GM21723 (cell line): ENCODE data around the gene XIRP2.

Experiments
- ATAC-seq: cut with Tn5 transposase; IDR thresholded peaks from one replicate; pipeline ENCODE4 v1.9.1; 2021; ENCODE audit warnings: mild to moderate bottlenecking, moderate library complexity; ENCODE audit not compliant: unreplicated experiment

The XIRP2 gene

DNA sequence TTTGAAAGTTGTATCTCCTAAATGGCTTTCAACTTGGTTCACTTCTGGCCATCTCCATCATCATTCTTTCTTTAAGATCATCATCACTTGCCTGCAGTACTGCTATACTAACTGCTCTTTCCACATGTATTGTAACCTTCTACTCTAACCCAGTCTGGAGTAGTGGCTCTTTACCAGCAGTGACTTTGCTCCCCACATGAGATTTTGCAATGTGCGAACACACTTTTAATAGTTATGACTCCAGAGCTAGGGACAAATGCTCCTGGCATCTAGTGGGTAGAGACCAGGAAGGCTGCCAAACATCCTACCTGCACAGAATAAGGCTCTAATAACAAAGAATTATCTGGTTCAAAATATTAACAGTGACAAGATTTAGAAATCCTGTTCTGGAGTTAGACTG lies 243.8 kb downstream of the XIRP2 start:
- no peak for ATAC-seq

DNA sequence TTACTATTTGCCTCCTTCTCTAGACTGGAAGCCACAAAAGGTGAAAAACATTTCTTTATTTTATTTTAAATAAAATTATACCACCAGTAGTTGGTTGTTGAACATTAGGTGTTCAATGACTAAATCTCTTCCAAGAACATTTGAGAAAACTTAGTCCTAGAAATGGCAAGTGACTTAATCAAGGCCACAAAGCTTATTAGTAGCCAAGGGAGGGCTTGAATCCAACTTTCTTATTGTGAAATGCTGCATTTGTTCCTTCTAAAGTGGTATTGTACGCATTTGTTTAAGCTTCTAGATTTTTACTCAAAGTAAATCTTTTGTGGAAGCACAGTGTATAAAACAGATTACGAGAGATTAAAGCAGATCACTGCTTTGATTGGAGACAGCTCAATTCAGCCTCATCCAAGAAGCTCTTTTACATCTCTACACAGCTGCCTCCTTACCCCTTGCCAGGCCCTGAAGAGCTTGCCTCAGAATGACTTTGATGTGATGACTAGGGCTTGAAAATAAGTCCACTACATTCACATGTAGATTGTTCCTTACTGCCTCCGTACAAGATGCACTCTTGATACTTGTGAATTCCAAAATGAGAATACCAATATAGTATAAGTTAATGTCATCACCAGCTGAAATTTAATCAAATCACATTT lies 244.8 kb downstream of the XIRP2 start:
- ATAC-seq, result no peak

- ATAC-seq, result no peak
Measured at GRCh38 chr2:167133614-167134013, 245.3 kb downstream of the XIRP2 start.

- ATAC-seq, result no peak
Measured at GRCh38 chr2:167134381-167135072, 246.2 kb downstream of the XIRP2 start.

GRCh38 chr2:167135706-167136105 lies 247.4 kb downstream of the XIRP2 start:
- ATAC-seq, result no peak

DNA sequence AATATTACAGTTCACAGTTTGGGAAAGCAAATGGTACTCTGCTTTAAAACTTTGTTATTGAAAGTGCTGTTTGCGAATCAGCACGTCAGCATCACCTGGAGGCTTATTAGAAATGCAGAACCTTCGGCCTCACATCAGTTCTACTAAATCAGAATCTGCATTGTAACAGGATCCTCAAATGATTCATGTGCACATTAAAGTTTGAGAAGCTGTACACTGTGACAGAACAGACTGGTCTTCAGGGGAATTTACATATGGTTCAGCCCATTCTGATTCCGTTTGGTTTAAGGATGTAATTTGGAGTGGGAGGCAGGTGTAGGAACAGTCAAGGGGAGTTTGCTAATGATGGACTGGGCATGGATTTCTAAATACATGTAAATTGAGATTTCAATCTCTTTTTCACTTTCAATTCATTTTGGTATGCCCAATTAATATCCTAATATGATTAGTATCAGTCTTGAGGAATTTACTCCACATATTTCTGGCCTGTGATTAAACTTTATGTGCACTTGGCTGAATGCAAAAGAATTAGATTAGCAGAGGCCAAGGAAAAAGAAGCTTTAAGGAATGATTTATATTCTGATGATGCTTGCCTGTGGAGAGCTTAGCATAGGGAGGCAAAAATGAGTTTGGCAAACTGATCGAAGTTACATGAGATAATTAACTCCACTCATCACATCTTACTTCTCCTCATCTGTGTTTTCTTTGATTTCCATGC lies 248.8 kb downstream of the XIRP2 start:
- ATAC-seq, result no peak

DNA sequence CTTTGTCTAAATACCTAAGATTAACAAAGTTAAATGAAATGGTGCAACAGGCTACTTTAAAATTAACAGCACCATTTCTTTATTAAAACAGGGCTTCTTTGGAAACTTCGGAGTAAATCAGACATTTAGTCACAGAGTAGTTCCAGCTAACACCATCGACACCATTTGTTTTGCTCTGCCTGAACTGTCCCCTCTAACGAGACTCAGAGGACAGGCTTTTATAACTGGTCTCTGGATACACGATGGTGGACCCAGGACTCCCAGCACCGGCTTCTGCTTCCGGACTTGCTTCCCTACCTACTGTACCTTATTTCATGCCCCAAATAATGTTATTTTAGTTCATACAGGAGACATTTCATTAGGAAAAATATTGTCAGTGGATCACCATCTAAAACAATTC lies 252.1 kb downstream of the XIRP2 start:
- ATAC-seq, result no peak

DNA sequence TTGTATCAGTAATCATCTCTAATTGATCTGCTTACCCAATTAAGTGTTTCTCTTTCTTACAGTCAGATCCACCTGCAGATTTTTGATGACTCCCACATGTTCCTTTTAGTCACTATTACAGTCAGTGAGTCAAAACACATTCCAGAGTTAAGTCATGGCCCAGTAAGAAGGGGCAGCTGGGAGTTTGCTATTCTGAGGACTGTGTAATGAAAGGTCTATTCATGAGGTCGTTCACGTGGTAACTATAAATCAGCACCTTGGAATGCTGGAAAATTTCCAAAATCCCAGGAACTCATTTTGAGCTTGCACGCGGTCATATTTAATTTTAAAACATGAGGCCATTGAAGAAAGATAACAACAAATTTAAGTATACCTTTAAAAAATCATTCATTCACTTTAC lies 252.5 kb downstream of the XIRP2 start:
- ATAC-seq, result no peak

DNA sequence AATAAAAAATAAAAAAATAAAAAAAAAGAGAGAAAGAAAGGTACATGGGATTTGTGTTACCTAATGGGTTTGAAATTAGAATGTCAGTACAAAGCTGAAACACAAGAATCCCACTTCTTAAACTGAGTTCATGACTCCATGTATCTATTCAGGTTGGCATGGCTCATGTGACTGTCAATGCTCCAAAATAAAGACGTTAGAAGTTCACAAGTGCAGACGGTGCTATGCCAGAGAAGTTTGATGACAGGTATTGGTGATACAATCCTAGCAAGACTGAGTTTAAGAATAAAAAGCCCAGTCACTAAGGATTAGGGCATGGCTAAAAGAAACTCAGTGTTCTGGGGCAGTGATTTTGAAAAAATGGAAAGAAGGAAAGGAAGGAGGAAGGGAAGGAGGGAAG lies 254.3 kb downstream of the XIRP2 start:
- ATAC-seq, result no peak

- no peak for ATAC-seq
Measured at GRCh38 chr2:167144179-167144898, 256.1 kb downstream of the XIRP2 start.

DNA sequence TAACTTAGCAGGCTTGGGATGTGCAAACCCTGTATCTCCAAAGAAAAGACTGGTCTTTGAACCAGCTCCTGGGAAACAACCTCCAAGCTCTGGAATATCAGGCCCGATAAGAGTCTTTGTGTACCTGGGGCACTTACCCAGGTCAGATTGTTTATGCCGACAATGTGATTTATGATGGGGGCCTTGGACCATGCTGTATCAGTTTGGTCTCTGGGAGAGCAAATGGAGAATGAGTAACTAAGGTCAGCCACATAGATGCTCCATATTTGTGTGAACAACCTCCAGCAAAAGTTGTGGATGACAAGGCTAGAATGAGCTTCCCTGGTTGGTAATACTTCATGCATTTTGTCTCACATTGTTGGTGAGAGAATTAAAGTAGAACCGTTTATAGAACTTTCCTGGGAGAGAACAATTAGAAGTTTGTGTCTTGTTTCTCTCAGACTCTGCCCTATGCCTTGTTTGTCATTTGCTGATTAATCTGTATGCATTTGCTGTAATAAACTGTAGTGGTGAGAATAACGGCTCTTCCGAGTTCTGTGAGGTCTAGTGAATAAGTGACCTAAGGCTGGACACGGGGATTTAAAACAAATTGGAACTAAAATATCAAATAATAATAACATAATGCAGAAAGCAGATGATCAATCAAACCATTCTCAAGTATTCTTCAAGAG lies 259.1 kb downstream of the XIRP2 start:
- ATAC-seq, result no peak

GRCh38 chr2:167151894-167152293 lies 263.6 kb downstream of the XIRP2 start:
- no peak for ATAC-seq

DNA sequence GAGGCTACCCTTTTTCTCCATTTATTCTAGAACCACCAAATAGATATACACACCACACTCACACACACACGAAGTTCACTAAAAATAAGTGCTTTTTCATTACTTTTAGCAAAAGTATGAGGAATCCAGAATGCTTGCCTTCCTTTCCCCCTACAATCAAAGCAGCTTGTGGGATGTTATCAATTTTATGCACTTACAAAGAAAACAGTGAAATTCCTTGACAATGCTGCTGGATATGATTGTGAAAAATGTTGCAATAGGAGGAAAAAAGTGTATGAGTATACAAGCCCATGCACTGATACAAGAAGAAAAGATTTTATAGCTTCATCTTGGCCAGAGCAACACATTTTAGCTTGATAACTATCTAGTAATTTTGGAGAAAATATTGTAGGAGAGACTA lies 269.2 kb downstream of the XIRP2 start:
- ATAC-seq, result no peak

DNA sequence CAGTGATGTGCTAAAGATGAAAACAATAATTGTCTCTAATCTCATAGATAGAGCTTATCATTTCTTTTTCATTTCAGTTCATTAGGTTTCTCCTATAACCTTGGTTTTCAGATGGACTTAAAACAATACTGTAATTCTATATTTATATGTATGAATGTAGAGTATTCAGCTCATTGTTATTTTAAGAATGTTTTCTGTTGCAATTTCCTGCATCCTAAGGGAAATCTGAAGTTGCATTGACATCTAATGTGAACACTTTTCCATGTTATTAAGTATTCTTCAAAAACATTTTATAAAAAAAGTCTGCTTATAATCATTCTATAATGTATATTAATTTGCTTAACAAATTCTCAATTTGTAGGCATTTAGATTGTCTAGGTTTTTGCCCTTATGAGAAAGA lies 288.9 kb downstream of the XIRP2 start:
- no peak for ATAC-seq

- ATAC-seq, result no peak
Measured at GRCh38 chr2:167181134-167181533, 292.9 kb downstream of the XIRP2 start.

DNA sequence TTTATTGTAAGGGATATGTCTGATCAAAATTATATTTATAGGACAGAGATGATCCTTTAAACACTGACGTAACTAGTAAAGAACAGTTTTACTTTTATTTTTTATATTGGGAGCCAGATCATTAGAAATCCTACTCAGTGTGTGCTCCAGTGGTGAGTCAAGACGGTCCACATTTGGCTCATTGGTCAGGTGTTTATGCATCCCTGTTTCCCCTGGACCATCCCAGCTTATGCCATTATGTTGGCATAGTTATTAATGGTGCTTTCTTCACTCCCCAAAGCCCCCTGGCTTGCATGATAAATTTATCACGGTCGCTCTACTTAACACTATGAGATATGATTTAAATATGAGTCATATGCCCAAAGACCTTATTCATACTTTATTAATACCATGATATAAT lies 293.4 kb downstream of the XIRP2 start:
- ATAC-seq, result no peak

- no peak for ATAC-seq
Measured at GRCh38 chr2:167182403-167182802, 294.1 kb downstream of the XIRP2 start.

- no peak for ATAC-seq
Measured at GRCh38 chr2:167183931-167184330, 295.7 kb downstream of the XIRP2 start.

DNA sequence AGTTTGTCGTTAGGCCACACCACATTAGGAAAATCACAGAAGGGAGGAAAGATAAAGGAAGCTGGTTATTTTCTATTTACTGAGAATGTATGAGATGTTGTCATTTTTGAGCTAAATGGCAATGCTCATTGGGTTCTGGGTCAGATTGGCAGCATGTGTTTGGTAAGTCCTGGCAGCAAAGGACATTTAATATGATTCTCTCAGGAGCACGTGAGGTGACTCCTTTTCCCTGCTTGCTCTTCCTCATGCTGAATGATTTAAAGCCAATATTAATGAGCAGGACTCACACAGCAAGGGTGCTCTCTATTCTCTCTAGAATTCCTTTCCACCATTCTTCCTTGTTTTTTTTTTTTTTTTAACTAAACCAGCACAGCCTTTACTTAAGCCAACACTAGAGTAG lies 298.2 kb downstream of the XIRP2 start:
- ATAC-seq, result no peak

GRCh38 chr2:167187049-167187727 lies 298.9 kb downstream of the XIRP2 start:
- ATAC-seq, result no peak
